ENCODE measurements around the gene RIN3.

The RIN3 gene

DNA sequence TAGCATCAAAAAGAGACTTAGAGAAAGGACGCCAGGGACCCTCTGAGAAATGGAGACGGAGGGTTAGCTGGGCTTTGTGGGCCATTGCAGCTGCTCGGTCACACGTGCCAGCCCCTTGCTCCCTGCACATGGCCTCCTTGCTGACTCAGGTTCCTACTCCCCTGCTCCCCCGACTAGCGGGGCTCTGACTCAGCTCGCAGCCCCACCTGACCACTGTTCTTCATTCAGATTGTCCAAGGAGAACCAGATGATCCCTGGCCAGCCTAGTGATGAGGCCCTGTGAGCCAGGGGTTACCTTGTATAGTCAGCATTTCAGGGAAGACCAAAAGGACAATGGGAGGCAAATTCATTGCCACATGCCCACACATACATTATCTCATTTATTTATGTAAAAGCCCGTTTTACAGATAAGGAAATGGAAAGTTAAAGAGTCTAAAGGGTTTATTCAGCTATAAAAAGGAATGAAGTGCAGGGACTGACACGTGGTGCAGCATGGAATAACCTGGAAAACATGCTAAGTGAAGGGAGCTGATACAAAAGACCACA lies 131.5 kb downstream of the RIN3 start:
- in situ Hi-C loops (cut with MboI; ENCODE audit: low sequenced_read_pairs) = no loop called here

- in situ Hi-C loops (cut with MboI; ENCODE audit: low sequenced_read_pairs) = no loop called here
These were observed 132.4 kb downstream of the RIN3 start for GRCh38 chr14:92645841-92646478.

- in situ Hi-C loops (cut with MboI; ENCODE audit: low sequenced_read_pairs) = no loop called here
These were observed 133.6 kb downstream of the RIN3 start for GRCh38 chr14:92646952-92647796.

GRCh38 chr14:92647797-92648279 lies 134.3 kb downstream of the RIN3 start:
- in situ Hi-C loops (cut with MboI; ENCODE audit: low sequenced_read_pairs) = no loop called here

DNA sequence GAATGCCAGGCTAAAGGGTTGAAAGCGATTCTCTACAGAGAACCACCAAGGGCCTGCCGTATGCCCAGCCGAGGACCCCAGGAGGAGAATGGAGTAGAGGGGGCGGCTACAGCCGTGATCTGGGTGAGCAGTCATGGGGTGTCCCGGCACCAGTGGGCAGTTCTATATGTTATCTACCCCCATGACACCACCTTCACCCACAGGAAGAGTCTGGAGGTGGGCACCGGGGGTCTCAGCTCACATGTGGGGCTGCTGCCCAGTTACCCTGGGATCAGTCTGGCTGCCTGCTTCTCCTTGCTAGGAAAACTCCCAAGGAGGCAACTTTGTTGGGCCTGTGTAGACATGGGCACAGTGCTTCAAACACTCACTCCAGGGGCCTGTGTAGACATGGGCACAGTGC lies 135.5 kb downstream of the RIN3 start:
- in situ Hi-C loops (cut with MboI; ENCODE audit: low sequenced_read_pairs) = no loop called here

DNA sequence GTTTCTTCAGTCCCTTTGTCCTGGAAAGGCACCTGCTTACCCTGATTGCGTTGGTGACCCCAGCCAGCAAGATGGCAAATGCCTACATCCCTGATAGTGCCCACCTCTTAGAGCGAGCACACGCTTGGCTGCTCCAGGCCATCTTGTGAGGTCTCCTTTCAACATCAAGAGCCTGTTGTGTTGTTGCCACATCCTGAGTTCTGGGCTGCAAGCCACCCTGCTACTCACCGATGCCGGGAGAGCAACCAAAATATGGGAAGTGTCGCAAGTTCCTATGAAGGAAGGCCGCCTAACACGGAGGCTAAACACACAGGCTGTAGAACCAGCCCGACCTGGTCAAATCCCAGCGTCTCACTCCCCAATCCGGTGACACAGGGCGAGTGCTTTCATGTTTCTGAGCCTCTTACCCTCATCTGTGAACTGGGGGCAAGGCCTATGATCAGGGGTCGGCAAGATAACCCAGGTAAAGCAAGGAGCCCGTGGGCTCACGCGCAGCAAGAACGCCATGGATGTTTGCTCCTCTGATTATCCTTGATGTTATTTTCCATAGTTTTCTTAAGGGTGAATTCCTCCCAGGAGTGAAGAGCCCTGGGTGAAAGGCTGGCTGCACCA lies 136.5 kb downstream of the RIN3 start:
- in situ Hi-C loops (cut with MboI; ENCODE audit: low sequenced_read_pairs) = no loop called here

DNA sequence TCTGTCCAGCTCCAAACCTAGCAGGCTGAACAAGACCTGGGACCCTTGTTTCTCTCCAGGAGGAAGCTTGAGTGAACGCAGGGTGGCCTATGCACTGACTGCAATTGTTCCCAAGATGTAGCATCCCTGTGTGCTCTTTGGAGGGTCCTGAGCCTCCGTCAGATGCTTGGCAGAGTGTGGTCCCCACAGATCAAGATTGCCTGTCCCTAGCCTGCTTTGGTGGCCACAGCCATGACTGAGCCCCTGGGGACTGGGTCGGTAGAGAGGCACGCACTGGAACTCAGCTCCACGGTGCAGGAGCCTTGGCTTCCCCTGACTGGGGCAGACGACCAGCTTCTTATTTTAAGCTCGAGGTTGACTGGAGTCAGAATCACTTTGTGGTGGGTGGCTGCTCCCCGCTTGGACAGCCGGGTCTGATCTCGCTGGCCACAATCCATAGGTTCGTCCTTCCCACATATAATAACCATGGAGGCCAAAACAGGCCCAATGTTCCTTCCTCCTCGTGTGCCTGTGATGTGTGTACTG lies 137.1 kb downstream of the RIN3 start:
- in situ Hi-C loops (cut with MboI; ENCODE audit: low sequenced_read_pairs) = no loop called here

GRCh38 chr14:92651106-92651757 lies 137.7 kb downstream of the RIN3 start:
- in situ Hi-C loops (cut with MboI; ENCODE audit: low sequenced_read_pairs) = no loop called here

DNA sequence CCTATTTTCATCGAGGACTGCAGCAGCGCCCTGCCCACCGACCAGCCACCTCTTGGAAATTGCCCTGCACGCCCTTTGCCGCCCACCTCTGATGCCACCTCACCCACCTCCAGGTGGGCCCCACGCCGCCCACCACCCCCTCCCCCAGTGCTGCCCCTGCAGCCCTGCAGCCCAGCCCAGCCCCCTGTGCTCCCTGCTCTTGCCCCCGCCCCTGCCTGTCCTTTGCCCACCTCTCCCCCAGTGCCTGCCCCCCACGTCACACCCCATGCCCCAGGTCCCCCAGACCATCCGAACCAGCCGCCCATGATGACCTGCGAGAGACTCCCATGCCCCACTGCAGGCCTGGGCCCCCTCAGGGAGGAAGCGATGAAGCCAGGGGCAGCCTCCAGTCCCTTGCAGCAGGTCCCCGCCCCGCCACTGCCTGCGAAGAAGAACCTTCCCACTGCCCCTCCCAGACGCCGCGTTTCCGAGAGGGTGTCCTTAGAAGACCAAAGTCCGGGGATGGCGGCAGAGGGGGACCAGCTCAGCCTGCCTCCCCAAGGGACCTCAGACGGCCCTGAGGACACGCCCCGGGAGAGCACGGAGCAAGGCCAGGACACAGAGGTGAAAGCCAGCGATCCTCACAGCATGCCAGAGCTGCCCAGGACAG lies 138.3 kb downstream of the RIN3 start:
- in situ Hi-C loops (cut with MboI; ENCODE audit: low sequenced_read_pairs) = no loop called here

DNA sequence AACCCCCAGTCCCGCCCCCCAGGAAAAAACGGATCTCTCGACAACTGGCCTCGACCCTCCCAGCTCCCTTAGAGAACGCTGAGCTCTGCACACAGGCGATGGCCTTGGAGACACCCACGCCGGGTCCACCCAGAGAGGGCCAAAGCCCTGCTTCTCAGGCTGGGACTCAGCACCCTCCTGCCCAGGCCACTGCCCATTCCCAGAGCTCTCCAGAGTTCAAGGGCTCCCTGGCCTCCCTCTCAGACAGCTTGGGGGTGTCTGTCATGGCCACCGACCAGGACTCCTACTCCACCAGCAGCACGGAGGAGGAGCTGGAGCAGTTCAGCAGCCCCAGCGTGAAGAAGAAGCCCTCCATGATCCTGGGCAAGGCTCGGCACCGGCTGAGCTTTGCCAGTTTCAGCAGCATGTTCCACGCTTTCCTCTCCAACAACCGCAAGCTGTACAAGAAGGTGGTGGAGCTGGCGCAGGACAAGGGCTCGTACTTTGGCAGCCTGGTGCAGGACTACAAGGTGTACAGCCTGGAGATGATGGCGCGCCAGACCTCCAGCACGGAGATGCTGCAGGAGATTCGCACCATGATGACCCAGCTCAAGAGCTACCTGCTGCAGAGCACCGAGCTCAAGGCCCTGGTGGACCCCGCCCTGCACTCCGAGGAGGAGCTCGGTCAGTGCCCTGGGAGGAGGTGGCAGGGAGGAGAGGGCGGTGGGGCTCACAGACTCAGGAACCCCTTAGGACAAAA lies 139.0 kb downstream of the RIN3 start:
- in situ Hi-C loops (cut with MboI; ENCODE audit: low sequenced_read_pairs) = no loop called here

DNA sequence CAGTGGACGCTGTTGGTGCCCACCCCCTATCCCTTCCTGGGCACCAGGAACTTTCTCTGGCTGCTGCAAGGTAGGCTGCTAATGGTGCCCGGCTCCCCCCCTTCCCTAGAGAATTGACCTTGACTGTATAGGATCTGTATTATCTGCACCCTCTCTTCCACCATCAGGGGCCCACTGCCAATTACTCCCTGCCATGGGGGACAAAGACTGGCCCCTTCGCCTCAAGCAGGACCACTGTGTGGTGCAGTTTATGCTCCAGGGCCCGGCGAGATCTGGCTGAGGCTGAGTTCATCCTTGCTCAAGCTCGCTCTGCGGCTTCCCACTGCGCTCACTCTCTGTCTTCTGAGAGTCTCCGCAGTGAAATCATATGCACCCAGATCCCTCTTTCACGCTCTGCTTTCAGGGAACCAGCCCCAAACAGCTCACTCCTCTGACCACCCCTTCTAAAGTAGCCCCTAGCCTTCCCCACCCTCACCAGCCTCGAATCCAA lies 139.6 kb downstream of the RIN3 start:
- in situ Hi-C loops (cut with MboI; ENCODE audit: low sequenced_read_pairs) = no loop called here

- in situ Hi-C loops (cut with MboI; ENCODE audit: low sequenced_read_pairs) = no loop called here
These were observed 140.8 kb downstream of the RIN3 start for GRCh38 chr14:92654239-92654901.

DNA sequence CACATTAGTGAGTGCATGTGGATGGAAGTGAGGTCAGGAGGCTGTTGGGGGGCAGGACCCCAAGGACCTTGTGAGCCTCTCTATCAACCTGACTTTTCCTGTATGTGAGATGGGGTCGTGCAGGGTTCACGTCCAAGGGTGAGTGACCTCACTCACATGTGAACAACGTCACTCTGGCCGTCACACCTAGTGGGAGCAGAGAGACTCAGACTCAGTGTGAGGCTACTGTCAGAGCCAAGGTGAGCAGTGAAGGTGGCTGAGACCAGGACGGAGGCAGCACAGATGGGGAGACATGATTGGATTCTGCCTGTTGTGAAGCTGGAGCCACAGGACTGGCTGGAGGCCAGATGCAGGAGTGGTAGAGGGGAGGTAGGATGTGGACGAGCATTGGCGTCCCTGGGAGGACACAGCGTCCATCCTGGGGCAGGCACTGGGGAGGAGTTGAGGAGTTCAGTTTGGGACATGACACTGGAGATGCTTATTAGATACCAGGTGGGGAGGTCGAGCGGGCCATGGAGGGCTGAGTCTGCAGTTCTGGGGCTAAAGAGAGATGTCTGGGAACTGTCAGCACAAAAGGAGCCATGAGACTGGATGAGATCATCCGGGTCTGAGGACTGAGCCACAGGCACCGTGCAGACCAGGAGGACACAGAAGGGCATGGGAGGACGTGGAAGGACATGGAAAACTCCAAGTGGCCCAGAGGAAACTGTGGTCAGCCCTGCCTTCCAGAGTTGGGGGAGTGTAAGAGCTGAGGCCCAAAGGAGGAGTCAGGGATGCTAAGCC lies 142.0 kb downstream of the RIN3 start:
- in situ Hi-C loops (cut with MboI; ENCODE audit: low sequenced_read_pairs) = no loop called here

GRCh38 chr14:92656306-92657081 lies 142.9 kb downstream of the RIN3 start:
- in situ Hi-C loops (cut with MboI; ENCODE audit: low sequenced_read_pairs) = no loop called here

GRCh38 chr14:92657457-92658142 lies 144.0 kb downstream of the RIN3 start:
- in situ Hi-C loops (cut with MboI; ENCODE audit: low sequenced_read_pairs) = no loop called here

DNA sequence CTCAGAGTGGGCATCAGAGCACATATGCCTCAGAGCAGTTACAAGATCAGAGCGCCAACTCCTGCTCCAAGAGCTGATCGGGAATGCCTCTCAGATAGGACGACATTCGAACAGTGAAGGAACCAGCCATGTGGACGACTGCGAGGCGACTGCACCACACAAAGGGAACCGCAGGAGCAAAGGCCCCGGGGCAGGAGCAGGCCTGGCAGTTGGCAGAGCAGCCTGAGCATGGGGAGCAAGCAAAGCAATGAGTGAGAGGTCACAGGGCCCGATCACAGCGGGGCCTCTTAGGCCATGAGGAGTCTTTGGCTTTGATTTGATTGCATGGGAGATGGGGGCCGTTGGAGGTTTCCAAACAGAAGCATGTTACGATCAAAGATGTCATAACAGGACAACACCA lies 144.6 kb downstream of the RIN3 start:
- in situ Hi-C loops (cut with MboI; ENCODE audit: low sequenced_read_pairs) = no loop called here

DNA sequence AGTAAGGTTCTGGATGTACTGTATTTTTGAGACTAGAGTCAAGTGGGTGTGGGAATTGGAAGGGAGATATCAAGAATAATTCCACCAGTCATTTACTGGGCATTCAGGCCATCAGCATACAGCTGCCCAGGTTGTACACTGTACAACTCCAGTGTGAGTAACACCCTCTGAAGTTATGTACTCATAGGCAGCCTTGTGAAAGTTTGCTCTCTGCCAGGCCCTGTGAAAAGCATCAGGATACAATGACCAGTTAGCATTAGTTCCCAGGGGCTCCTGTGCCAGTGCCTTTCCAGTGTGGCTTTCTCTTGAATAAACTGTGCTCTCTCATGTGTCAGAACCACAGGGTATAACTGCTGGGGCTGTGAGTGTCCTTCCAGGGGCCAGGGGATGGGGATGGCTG lies 145.1 kb downstream of the RIN3 start:
- in situ Hi-C loops (cut with MboI; ENCODE audit: low sequenced_read_pairs) = no loop called here

Data from HL-60/S4 treated with phorbol 12-myristate 13-acetate at 8.2 ng/mL for 4 days and 3 days (cell line).